Measurements from ENCODE around the gene WDR82. TPM values are rescaled to one million over a fixed set of nuclear protein-coding genes. Genes with fewer than 3 reads are reported as not detected.

WDR82 gene, protein sequence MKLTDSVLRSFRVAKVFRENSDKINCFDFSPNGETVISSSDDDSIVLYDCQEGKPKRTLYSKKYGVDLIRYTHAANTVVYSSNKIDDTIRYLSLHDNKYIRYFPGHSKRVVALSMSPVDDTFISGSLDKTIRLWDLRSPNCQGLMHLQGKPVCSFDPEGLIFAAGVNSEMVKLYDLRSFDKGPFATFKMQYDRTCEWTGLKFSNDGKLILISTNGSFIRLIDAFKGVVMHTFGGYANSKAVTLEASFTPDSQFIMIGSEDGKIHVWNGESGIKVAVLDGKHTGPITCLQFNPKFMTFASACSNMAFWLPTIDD
- total RNA-seq: 39.4 and 72.7 TPM in 2 replicates

DNA sequence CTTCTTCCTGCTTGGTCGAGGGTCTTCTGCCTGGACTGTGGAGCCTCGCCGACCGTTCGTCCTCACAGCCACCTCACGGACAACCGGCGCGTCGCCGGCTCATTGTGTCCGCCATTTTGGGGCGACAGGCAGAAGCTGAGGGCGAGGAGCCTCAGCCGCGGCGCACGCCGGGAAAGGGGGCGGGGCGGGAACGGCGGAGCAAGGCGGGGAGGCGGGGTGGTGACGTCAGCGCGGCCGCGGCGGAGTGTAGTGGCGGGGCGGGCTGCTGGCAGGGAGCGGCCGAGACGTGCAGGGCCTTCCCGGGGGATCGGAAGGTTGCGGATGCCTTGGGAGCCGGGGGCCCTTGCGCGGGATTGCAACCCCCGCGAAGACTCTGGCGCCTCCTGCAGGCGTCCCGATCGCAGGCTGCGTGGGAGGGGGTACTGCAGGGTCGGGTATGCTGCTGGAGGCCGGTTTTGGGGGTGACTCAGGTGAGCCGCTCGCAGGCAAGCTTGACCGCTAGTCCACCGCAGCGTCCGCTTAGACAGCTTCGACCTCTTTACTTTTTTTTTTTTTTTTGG, at the start of gene WDR82:
Gene WDR82 (minus strand): TSS at position 140 of the 560 bp plus-strand sequence. CDS start 288 bp downstream, outside the sequence.

GRCh38 chr3:52315977-52316764, 37.7 kb upstream of the WDR82 start, which contains the start of gene DNAH1:
Gene DNAH1 (plus strand): TSS chr3:52316319. CDS start chr3:52322443, 6,124 bp downstream.

GRCh38 chr3:52245322-52246263, 32.9 kb downstream of the WDR82 start, which contains the start of gene PPM1M:
Gene PPM1M (plus strand): TSS chr3:52245759. CDS start chr3:52245825, 66 bp downstream.

GRCh38 chr3:52238761-52239701, 39.4 kb downstream of the WDR82 start, which contains the start of gene TWF2:
Gene TWF2 (minus strand): TSS chr3:52239158. CDS start chr3:52239016, 142 bp downstream.

DNA sequence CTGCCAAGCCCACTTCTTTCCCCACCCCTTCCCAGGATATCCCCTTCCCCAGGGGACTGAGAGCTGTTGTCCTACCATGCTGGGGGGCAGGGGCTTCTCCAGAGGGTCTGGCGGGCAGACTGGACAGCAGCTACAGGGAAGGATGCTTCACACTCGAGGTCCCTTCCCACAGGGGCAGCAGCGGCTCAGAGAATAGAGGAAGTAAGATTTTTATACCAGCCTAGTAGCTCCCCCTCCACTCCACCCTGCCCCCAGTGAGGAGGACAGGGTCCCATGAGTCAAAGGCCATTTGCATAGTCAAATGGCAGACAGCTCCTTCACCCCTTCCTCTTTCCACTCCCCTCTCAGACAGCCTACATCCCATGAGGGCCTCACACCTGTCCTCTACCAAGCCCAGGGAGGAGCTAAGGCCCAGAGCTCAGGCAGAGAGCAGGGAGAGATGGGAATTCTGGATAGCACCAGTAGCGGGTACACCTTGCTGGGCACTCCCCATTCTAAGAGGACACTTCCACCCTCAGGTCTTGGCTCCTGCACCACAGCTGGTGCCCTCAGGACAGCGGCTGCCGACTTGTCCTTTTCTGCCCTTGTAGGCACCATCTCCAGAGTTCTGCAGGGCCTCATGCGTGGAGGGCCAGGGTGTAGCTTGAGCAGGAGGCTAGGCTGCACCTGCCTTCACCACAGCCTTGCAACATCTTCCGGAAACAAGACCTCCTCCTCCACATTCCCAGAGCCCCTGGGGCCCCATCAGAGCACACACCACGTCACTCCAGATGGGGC, 52.8 kb downstream of the WDR82 start, which contains the start of gene TLR9:
Gene TLR9 (minus strand): TSS at position 194 of the 777 bp plus-strand sequence. CDS start 116 bp downstream, at position 78.

Small RNA genes within 50 kb of the gene (small RNA-seq; reads per million reads assigned to genes)
- gene MIR135A1 (ENCODE audit: low replicate concordance) (not detected), gene MIRLET7G (ENCODE audit: low replicate concordance) (834 reads per million, percentile 99 among the genes with 10 or more reads in this experiment)

Other genes starting within 250 kb of the WDR82 start
- 13.8 and 37.5 TPM in 2 replicates for gene DUSP7, start 222.1 kb downstream of the WDR82 start, total RNA-seq
- gene POC1A, start 124.2 kb downstream of the WDR82 start, total RNA-seq: 2.6 and 21.2 TPM in 2 replicates
- 56.4 and 69.8 TPM in 2 replicates for gene ALAS1, start 80.5 kb downstream of the WDR82 start, total RNA-seq
- not detected in 2 replicates for gene TLR9, start 53.0 kb downstream of the WDR82 start, total RNA-seq
- 137 and 179 TPM in 2 replicates for gene TWF2, start 39.5 kb downstream of the WDR82 start, total RNA-seq
- gene PPM1M, start 32.9 kb downstream of the WDR82 start, total RNA-seq: 19.5 and 27.4 TPM in 2 replicates
- gene GLYCTK, start 9.2 kb upstream of the WDR82 start, total RNA-seq: 15.5 and 16.4 TPM in 2 replicates
- gene DNAH1, start 37.7 kb upstream of the WDR82 start, total RNA-seq: 7.0 and 7.7 TPM in 2 replicates
- gene BAP1, start 131.4 kb upstream of the WDR82 start, total RNA-seq: 56.9 and 70.0 TPM in 2 replicates
- gene PHF7, start 132.0 kb upstream of the WDR82 start, total RNA-seq: 2.8 and 6.2 TPM in 2 replicates
- under 0.01 TPM in 2 replicates for gene SEMA3G, start 166.5 kb upstream of the WDR82 start, total RNA-seq
- gene TNNC1, start 175.4 kb upstream of the WDR82 start, total RNA-seq: 2.0 TPM in 1 of 2 replicates, not detected in the other
- 50.3 and 57.0 TPM in 2 replicates for gene NISCH, start 177.0 kb upstream of the WDR82 start, total RNA-seq
- gene STAB1, start 216.7 kb upstream of the WDR82 start, total RNA-seq: under 0.01 and 0.57 TPM in 2 replicates

Measured in placental pericyte (primary cell).